ENCODE measurements around the gene CENPP.

CENPP gene

DNA sequence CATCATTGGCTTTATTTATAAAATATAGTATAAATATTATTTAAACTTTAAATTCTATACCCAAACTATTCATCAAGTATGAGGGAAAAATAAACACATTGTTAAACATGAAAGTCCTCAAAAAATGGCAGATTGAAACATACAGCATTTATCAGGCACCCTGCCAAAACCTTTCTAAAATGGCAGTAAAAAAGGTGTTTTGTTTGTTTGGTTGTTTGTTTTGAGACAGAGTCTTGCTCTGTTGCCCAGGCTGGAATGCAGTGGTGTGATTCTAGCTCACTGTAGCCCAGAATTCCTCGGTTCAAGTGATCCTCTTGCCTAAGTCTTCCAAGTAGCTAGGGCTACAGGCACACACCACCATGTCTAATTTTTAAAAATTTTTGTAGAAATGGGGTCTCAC, 270.2 kb downstream of the CENPP start:
- Histone ChIP-seq H3K27me3 (ENCODE audit: control insufficient read depth, insufficient read depth, low read length) (no peaks in the 10 kb centered on the region), H3K36me3 (ENCODE audit: control insufficient read depth, low read depth, low read length) (no peaks in the 10 kb centered on the region), H3K9me3 (ENCODE audit: control insufficient read depth, low read depth, low read length) (no peaks in the 10 kb centered on the region), H3K4me3 (ENCODE audit: low read length) (no peak overlapping the region), H3K27ac (ENCODE audit: low read length) (no peak overlapping the region), H3K4me1 (ENCODE audit: control insufficient read depth, low read depth, low read length) (no peaks in the 10 kb centered on the region), H3K9ac (ENCODE audit: low read length) (no peak overlapping the region)

DNA sequence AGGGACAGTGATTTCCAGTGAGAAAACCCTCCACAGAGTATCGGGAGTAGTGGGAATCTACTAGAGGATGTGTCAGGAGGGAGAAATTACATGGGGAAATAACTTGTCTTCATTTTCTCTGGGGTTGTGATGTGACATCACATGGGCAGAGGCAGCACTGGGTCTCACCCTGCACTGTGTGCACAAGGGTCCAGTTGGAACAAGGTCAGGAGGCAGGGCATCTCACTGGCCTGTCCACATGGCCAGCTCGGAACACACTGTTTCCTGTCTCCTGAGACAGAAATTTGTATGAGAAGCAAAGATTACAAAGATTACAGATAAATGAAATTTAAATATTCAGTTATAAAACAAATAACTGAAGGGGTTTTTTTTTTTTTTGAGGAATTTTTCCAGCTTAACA, 272.6 kb downstream of the CENPP start:
- H3K27ac ChIP-seq (ENCODE audit: low read length), result no peak overlapping the region
- H3K9ac ChIP-seq (ENCODE audit: low read length), result no peak overlapping the region
- no peaks in the 10 kb centered on the region for H3K4me1 ChIP-seq (ENCODE audit: control insufficient read depth, low read depth, low read length)
- no peaks in the 10 kb centered on the region for H3K36me3 ChIP-seq (ENCODE audit: control insufficient read depth, low read depth, low read length)
- H3K9me3 ChIP-seq (ENCODE audit: control insufficient read depth, low read depth, low read length), result no peaks in the 10 kb centered on the region
- H3K4me3 ChIP-seq (ENCODE audit: low read length), result no peak overlapping the region
- no peaks in the 10 kb centered on the region for H3K27me3 ChIP-seq (ENCODE audit: control insufficient read depth, insufficient read depth, low read length)

DNA sequence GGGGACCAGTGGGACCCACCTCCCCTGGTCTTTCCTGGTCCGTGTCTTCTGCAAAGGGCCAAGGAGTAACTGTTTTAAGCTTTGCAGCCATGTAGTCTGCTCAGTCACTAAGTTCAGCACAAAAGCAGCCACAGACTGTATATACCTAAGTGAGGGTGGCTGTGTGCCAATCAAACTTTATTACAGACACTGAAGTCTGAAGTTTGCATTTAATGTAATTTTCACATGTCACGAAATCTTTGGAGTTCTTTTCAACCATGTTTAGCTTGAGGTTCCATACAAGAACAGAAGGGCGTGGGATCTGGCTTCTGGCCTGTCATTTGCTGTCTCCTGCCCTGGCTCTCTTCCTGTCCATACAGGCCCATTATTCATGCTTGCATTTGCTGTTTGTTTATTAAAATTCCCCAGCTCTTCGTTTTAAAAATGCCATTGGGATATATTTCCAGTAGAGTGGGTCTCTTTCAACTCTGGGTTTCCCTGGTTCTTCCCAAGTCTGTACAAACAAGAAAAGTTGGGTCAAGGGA, 274.2 kb downstream of the CENPP start:
- H3K9me3 ChIP-seq (ENCODE audit: control insufficient read depth, low read depth, low read length), result no peaks in the 10 kb centered on the region
- H3K9ac ChIP-seq (ENCODE audit: low read length), result no peak overlapping the region
- H3K27ac ChIP-seq (ENCODE audit: low read length), result no peak overlapping the region
- no peak overlapping the region for H3K4me3 ChIP-seq (ENCODE audit: low read length)
- H3K27me3 ChIP-seq (ENCODE audit: control insufficient read depth, insufficient read depth, low read length), result no peaks in the 10 kb centered on the region
- no peaks in the 10 kb centered on the region for H3K4me1 ChIP-seq (ENCODE audit: control insufficient read depth, low read depth, low read length)
- no peaks in the 10 kb centered on the region for H3K36me3 ChIP-seq (ENCODE audit: control insufficient read depth, low read depth, low read length)

DNA sequence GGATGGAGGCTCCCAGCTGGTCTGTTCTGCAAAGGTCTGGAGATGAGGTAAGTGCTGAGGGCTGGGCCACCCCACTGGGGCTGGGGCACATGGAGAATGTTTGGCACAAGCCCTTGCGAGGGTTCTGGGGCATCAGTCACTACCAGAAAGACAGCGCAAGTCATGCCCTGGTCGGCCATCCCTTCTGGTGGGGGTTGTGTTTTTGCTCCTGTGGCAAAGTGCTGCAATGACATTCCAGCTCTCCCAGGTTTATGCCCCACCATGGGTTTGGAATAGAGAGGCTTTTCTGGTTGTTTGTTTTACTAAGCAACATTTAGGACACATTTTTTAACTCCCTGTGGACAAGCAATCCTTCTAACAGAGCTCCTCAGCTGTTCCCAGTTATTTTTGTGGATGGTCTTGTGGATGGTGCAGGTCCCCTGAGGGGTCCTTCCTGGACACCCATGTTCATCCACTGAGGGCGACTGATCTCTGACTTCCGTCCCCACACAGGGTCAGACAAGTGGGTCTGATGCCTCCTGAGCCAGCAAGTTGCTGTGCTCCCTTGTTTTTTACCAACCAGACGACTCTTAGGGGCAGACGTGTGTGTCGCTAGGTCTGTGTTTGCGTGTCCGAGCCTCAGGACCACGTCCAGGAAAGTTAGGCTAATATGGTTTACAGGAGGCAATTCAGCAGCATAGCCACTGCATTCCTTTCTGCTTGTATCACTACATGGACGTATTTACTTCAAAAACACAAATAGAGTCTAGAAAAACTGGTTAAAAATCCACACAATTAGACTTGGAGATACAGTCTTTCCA, 274.9 kb downstream of the CENPP start:
- no peak overlapping the region for H3K9ac ChIP-seq (ENCODE audit: low read length)
- H3K4me1 ChIP-seq (ENCODE audit: control insufficient read depth, low read depth, low read length), result no peaks in the 10 kb centered on the region
- H3K9me3 ChIP-seq (ENCODE audit: control insufficient read depth, low read depth, low read length), result no peaks in the 10 kb centered on the region
- no peak overlapping the region for H3K4me3 ChIP-seq (ENCODE audit: low read length)
- no peaks in the 10 kb centered on the region for H3K27me3 ChIP-seq (ENCODE audit: control insufficient read depth, insufficient read depth, low read length)
- no peaks in the 10 kb centered on the region for H3K36me3 ChIP-seq (ENCODE audit: control insufficient read depth, low read depth, low read length)
- no peak overlapping the region for H3K27ac ChIP-seq (ENCODE audit: low read length)

DNA sequence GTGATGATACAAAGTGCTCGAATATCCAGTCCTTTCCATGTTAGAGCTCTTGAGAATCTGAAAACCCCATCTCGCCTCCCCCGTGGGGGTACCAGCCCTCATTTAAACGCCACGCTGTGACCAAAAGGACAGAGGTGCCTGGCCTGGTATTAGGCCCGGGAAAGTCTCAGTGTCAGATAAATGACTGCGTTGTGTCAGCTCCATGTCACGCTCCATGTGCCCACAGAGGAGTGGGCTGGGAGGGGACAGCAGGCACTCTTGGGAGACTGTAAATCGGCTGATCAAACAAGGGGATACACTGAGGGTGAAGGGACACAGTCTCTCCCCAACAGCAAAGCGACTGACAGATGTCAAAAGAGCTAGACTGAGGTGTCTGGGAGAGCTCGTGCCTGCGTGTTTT, 275.7 kb downstream of the CENPP start:
- Histone ChIP-seq H3K27me3 (ENCODE audit: control insufficient read depth, insufficient read depth, low read length) (no peaks in the 10 kb centered on the region), H3K4me3 (ENCODE audit: low read length) (no peak overlapping the region), H3K9me3 (ENCODE audit: control insufficient read depth, low read depth, low read length) (no peaks in the 10 kb centered on the region), H3K27ac (ENCODE audit: low read length) (no peak overlapping the region), H3K36me3 (ENCODE audit: control insufficient read depth, low read depth, low read length) (no peaks in the 10 kb centered on the region), H3K9ac (ENCODE audit: low read length) (no peak overlapping the region), H3K4me1 (ENCODE audit: control insufficient read depth, low read depth, low read length) (no peaks in the 10 kb centered on the region)

DNA sequence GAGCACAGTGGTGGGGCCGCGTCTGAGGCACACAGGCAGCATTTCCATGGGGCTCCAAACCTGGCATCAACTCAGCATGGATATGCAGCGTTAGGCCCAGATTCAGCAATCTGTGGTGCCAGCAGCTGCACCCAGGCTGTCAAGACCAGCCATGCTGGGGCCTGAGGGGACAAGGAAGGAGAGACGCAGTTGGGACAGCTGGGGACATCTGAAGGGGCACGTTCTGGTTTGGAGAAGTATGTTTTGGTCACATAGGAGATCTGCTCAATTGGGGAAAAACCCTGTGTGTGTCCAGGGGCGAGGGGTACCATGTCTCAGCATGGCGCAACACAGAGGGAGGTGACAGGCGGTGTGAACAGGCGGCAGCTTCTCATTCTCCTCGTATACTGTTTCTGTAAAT, 276.7 kb downstream of the CENPP start:
- Histone ChIP-seq H3K27ac (ENCODE audit: low read length) (no peak overlapping the region), H3K4me1 (ENCODE audit: control insufficient read depth, low read depth, low read length) (no peaks in the 10 kb centered on the region), H3K4me3 (ENCODE audit: low read length) (no peak overlapping the region), H3K9me3 (ENCODE audit: control insufficient read depth, low read depth, low read length) (no peaks in the 10 kb centered on the region), H3K36me3 (ENCODE audit: control insufficient read depth, low read depth, low read length) (no peaks in the 10 kb centered on the region), H3K9ac (ENCODE audit: low read length) (no peak overlapping the region), H3K27me3 (ENCODE audit: control insufficient read depth, insufficient read depth, low read length) (no peaks in the 10 kb centered on the region)

DNA sequence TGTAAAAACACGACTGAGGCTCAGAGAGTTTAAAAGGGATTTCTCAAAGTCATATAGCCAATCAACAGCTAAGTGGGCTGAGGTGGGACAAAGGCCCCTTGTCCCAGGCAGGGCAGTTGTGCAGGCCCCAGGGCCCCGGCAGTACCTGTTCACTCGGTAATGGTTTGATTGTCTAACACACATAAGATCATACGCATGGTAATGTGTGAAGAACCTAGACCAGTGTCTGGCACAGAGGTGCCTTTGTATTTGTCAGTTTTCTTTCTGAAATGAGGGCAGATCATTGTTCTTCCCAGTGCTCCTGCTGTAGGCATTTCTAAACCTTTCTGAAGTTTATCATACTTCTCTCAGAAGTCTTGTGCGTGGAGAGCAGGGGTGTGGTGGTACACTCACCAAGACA, 277.3 kb downstream of the CENPP start:
- Histone ChIP-seq H3K9me3 (ENCODE audit: control insufficient read depth, low read depth, low read length) (no peaks in the 10 kb centered on the region), H3K9ac (ENCODE audit: low read length) (no peak overlapping the region), H3K4me3 (ENCODE audit: low read length) (no peak overlapping the region), H3K27me3 (ENCODE audit: control insufficient read depth, insufficient read depth, low read length) (no peaks in the 10 kb centered on the region), H3K4me1 (ENCODE audit: control insufficient read depth, low read depth, low read length) (no peaks in the 10 kb centered on the region), H3K27ac (ENCODE audit: low read length) (no peak overlapping the region), H3K36me3 (ENCODE audit: control insufficient read depth, low read depth, low read length) (no peaks in the 10 kb centered on the region)

DNA sequence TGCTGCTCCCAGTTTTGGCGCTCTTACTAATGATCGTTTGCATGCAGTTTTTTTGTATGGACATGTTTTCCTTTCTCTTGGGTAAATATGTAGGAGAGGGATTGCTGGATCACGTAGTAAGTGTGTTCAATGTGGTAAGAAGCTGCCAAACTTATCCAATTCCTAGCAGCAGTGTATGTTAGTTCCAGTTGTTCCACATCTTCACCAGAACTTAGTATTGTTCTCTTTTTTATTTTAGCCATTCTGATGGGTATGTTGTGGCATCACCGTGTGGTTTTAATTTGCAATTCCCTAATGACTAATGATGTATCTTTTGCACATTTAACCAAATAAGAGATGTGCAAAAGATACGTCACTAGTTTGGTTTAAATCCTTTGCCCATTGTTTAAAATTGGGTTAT, 278.2 kb downstream of the CENPP start:
- H3K4me3 ChIP-seq (ENCODE audit: low read length), result no peak overlapping the region
- no peaks in the 10 kb centered on the region for H3K36me3 ChIP-seq (ENCODE audit: control insufficient read depth, low read depth, low read length)
- H3K4me1 ChIP-seq (ENCODE audit: control insufficient read depth, low read depth, low read length), result no peaks in the 10 kb centered on the region
- no peaks in the 10 kb centered on the region for H3K27me3 ChIP-seq (ENCODE audit: control insufficient read depth, insufficient read depth, low read length)
- H3K27ac ChIP-seq (ENCODE audit: low read length), result no peak overlapping the region
- no peak overlapping the region for H3K9ac ChIP-seq (ENCODE audit: low read length)
- H3K9me3 ChIP-seq (ENCODE audit: control insufficient read depth, low read depth, low read length), result no peaks in the 10 kb centered on the region

DNA sequence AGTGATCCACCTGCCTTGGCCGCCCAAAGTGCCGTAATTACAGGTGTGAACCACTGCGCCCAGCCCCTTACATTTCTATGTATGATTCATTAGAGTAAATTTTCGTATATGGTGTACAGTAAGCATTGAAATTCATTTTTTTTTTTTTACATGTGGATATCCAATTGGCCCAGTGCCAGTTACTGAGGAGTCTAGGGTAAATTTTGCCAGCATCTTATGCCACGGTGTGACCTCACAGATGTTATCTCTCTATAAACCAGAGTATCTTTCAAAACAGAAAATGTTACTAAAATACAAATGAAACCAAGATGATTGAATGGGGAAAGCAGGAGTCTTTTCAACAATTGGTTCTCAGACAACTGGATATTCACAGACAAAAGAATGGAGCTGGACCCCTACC, 279.5 kb downstream of the CENPP start:
- no peaks in the 10 kb centered on the region for H3K9me3 ChIP-seq (ENCODE audit: control insufficient read depth, low read depth, low read length)
- no peak overlapping the region for H3K9ac ChIP-seq (ENCODE audit: low read length)
- no peaks in the 10 kb centered on the region for H3K27me3 ChIP-seq (ENCODE audit: control insufficient read depth, insufficient read depth, low read length)

DNA sequence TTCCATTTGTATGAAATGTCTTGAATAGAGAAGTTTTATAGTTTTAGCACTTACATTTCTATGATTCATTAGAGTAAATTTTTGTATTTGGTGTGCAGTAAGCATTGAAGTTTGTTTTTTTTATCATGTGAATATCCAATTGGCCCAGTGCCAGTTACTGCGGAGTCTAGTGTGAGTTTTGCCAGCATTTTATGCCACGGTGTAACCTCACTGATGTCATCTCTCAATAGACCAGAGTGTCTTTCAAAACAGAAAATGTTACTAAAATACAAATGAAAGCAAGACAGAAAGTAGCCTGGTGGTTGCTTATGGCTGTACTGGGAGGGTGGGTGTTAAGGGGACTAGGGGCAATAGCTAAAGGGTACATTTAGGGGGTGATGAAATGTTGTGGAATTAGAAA, 281.3 kb downstream of the CENPP start:
- H3K27ac ChIP-seq (ENCODE audit: low read length), result no peak overlapping the region
- no peak overlapping the region for H3K9ac ChIP-seq (ENCODE audit: low read length)
- H3K4me1 ChIP-seq (ENCODE audit: control insufficient read depth, low read depth, low read length), result no peaks in the 10 kb centered on the region
- H3K9me3 ChIP-seq (ENCODE audit: control insufficient read depth, low read depth, low read length), result no peaks in the 10 kb centered on the region
- no peak overlapping the region for H3K4me3 ChIP-seq (ENCODE audit: low read length)
- H3K36me3 ChIP-seq (ENCODE audit: control insufficient read depth, low read depth, low read length), result peaks cover 2% of the 10 kb centered on the region
- no peaks in the 10 kb centered on the region for H3K27me3 ChIP-seq (ENCODE audit: control insufficient read depth, insufficient read depth, low read length)

More for the DNA sequence above, 279.5 kb downstream of the CENPP start:
- Histone ChIP-seq H3K36me3 (ENCODE audit: control insufficient read depth, low read depth, low read length) (no peaks in the 10 kb centered on the region), H3K4me1 (ENCODE audit: control insufficient read depth, low read depth, low read length) (no peaks in the 10 kb centered on the region), H3K4me3 (ENCODE audit: low read length) (no peak overlapping the region), H3K27ac (ENCODE audit: low read length) (no peak overlapping the region)

DNA sequence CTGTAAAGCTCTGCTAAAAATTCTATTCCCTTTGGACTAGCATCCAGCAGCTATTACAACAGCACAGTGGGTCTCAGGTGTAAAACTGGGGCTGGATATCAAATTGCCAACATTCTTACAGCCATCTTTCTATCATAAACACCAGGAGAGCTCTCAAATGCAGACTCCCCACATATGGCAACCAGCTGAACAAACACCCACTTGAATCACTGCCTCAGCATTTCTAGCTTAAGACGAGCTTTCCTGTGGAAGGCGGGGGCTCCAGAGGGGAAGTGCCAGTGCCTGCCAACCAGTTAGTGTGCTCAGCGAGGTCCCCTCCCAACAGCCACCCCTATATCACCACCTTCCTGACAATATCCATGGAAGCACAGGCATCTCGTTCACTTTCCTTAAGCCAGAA, 282.0 kb downstream of the CENPP start:
- Histone ChIP-seq H3K4me1 (ENCODE audit: control insufficient read depth, low read depth, low read length) (no peaks in the 10 kb centered on the region), H3K27me3 (ENCODE audit: control insufficient read depth, insufficient read depth, low read length) (no peaks in the 10 kb centered on the region), H3K9ac (ENCODE audit: low read length) (no peak overlapping the region), H3K36me3 (ENCODE audit: control insufficient read depth, low read depth, low read length) (peaks cover 5% of the 10 kb centered on the region), H3K27ac (ENCODE audit: low read length) (no peak overlapping the region), H3K4me3 (ENCODE audit: low read length) (no peak overlapping the region), H3K9me3 (ENCODE audit: control insufficient read depth, low read depth, low read length) (no peaks in the 10 kb centered on the region)

DNA sequence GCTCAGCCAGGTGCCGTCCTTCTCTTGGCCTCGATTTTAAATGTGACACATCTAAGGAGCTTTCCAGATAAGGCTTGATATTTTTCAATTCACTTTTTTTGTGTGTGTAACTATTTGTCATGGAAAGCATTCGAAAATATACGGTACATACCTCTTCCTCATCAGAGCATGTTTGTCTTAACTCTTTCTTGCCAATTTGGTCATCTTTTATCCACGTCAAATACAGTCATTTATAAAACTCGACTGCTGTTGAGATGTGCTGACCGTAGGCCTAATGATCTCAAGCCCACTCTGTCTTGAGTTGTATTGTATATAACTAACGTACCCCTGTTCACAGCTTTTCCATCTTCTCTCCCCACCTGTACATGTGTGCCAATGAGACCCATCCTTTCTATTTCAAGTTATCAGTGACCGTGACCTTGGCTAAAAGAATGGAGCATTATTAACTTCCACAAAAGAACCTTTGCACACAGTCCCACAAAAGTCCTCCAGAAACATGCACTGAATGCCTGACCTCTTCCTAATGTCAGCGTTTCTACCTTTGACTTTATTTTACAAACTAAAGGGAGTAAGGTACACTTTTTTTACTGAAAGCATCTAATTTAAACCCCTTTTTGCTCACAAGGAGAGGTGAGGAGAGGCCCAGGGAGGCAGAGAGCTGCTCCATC, 282.6 kb downstream of the CENPP start:
- no peaks in the 10 kb centered on the region for H3K4me1 ChIP-seq (ENCODE audit: control insufficient read depth, low read depth, low read length)
- H3K27ac ChIP-seq (ENCODE audit: low read length), result no peak overlapping the region
- peaks cover 11% of the 10 kb centered on the region for H3K36me3 ChIP-seq (ENCODE audit: control insufficient read depth, low read depth, low read length)
- H3K27me3 ChIP-seq (ENCODE audit: control insufficient read depth, insufficient read depth, low read length), result no peaks in the 10 kb centered on the region
- H3K9ac ChIP-seq (ENCODE audit: low read length), result no peak overlapping the region
- H3K4me3 ChIP-seq (ENCODE audit: low read length), result no peak overlapping the region
- no peaks in the 10 kb centered on the region for H3K9me3 ChIP-seq (ENCODE audit: control insufficient read depth, low read depth, low read length)

All from iPS-18a (cell line).